Smooth muscle cell (in vitro differentiated cells): Measurements from ENCODE around the gene SH2D2A. TPM values are rescaled to one million over a fixed set of nuclear protein-coding genes. Genes with fewer than 3 reads are reported as not detected.

ENCODE experiments used
- DNase-seq: peaks from one replicate; lab custom pipeline; 2025; ENCODE audit not compliant: unreplicated experiment; lab: John Stamatoyannopoulos, UW
- H2AFZ ChIP-seq: fragments of 200-600 bp; sonication (generic); 2 replicates; pipeline ENCODE4 v1.6.0; 2016; ENCODE audit warnings: antibody characterized with exemption, low read depth, mild to moderate bottlenecking
- H3F3A ChIP-seq: fragments of 200-600 bp; sonication (generic); 2 replicates; pipeline ENCODE4 v1.6.0; 2017; ENCODE audit warnings: antibody characterized with exemption, low read depth
- H3K27ac ChIP-seq: fragments of 200-600 bp; sonication (generic); 2 replicates; pipeline ENCODE4 v1.5.1; 2016; ENCODE audit warnings: low read depth, mild to moderate bottlenecking
- H3K27me3 ChIP-seq: fragments of 200-600 bp; sonication (generic); 2 replicates; pipeline ENCODE4 v1.6.1; 2016; ENCODE audit warnings: low read depth, mild to moderate bottlenecking
- H3K36me3 ChIP-seq: fragments of 200-600 bp; sonication (generic); 2 replicates; pipeline ENCODE4 v1.5.1; 2016; ENCODE audit warnings: low read depth
- H3K4me1 ChIP-seq: fragments of 200-600 bp; sonication (generic); 2 replicates; pipeline ENCODE4 v1.5.1; 2016; ENCODE audit warnings: low read depth
- H3K4me2 ChIP-seq: fragments of 200-600 bp; sonication (generic); 2 replicates; pipeline ENCODE4 v1.6.0; 2016; ENCODE audit warnings: mild to moderate bottlenecking
- H3K4me3 ChIP-seq: fragments of 200-600 bp; sonication (generic); 2 replicates; pipeline ENCODE4 v1.5.1; 2016; ENCODE audit warnings: mild to moderate bottlenecking
- H3K79me2 ChIP-seq: fragments of 200-600 bp; sonication (generic); 2 replicates; pipeline ENCODE4 v1.6.0; 2016; ENCODE audit warnings: low read depth, mild to moderate bottlenecking
- H3K9ac ChIP-seq: fragments of 200-600 bp; sonication (generic); 2 replicates; pipeline ENCODE4 v1.6.0; 2016; ENCODE audit warnings: low read depth
- H3K9me3 ChIP-seq: fragments of 200-600 bp; sonication (generic); replicated peaks from 2 replicates; pipeline ENCODE4 v1.5.1; 2016; ENCODE audit warnings: low read depth
- H4K20me1 ChIP-seq: fragments of 200-600 bp; sonication (generic); 2 replicates; pipeline ENCODE4 v1.6.0; 2016; ENCODE audit warnings: low read depth
- WGBS: methylation state at CpG from one replicate; pipeline ENCODE4 v1.1.7; 2016; ENCODE audit warnings: low lambda C conversion rate; 5-methylcytosine and 5-hydroxymethylcytosine counted together
- polyA plus RNA-seq: library from polyadenylated mRNA; unstranded; fragments of >200 nt; fragmentation: Nextera tagmentation; extraction: Ambion mirVana; gene quantifications from 2 replicates; pipeline ENCODE4 v1.2.1, GENCODE V29; 2016
- total RNA-seq: library from RNA; depleted of rRNA; stranded (reverse); fragments of >200 nt; gene quantifications from 2 replicates; pipeline ENCODE4 v1.2.3, GENCODE V29; 2014
- TF ChIP-seq, protein P1 (sequence below): fragments of 200-600 bp; sonication (generic); IDR thresholded peaks from 2 replicates; pipeline ENCODE4 v1.5.1; 2017; ENCODE audit warnings: borderline replicate concordance, mild to moderate bottlenecking, antibody characterized with exemption; ENCODE audit not compliant: insufficient read depth, poor library complexity, severe bottlenecking

SH2D2A gene
- total and polyA plus RNA-seq, 2 experiments from 2014 or later: 14.4 to 36.9 TPM

DNA sequence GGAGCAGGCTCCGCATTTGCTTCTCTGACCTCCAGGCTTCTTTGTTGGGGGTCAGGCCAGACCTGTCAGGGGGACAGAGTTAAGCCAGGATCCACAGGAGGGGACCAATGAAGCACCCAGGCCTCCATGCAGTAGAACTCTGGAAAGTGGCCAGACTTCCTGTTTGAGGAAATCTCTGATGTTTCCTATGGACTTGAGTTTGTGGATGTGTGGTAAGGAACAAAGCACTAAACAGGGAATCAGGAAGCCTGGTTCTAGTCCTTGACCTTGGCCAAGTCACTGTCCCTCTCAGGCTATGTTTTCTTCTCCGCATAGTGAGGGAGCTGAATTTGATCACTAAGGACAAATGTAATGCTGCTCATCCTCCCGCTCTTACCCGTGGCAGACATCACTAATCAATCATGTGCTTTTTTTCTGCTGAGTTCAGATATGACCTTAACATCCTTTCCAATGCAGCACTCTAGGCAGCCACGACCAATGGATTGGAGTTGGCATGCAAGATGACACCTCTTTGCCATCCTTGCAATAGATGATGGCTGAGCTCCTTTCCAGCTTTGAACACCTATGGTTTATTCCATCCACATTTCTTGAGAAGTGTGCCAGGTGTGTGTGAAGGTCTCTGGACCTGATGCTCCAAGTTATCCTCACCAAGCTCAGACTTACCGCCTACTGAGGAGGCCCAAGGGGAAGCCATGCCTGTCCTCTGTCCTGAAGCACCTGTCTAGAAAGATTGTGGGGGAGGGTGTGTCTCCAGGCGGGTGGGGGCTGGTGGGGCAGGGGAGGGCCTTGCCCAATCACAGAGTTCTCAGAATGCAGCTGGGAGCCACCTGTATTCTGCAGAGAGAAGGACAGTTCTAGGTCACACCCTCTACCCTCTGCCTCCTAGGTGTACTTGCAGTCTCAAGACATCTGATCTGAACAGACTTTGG is 9.9 kb downstream of the SH2D2A start:
- Histone ChIP-seq H2AFZ (no peak overlapping the region), H3F3A (peaks cover 22% of the 10 kb centered on the region), H3K27me3 (no peaks in the 10 kb centered on the region), H3K9ac (no peak overlapping the region), H4K20me1 (no peaks in the 10 kb centered on the region), H3K27ac (peak overlapping the region; percentile 35), H3K79me2 (no peaks in the 10 kb centered on the region), H3K4me1 (peaks cover 14% of the 10 kb centered on the region), H3K36me3 (no peaks in the 10 kb centered on the region), H3K4me2 (no peak overlapping the region), H3K4me3 (no peak overlapping the region), H3K9me3 (no peaks in the 10 kb centered on the region)
- no peak for DNase-seq
- TF ChIP-seq, protein P1, sequence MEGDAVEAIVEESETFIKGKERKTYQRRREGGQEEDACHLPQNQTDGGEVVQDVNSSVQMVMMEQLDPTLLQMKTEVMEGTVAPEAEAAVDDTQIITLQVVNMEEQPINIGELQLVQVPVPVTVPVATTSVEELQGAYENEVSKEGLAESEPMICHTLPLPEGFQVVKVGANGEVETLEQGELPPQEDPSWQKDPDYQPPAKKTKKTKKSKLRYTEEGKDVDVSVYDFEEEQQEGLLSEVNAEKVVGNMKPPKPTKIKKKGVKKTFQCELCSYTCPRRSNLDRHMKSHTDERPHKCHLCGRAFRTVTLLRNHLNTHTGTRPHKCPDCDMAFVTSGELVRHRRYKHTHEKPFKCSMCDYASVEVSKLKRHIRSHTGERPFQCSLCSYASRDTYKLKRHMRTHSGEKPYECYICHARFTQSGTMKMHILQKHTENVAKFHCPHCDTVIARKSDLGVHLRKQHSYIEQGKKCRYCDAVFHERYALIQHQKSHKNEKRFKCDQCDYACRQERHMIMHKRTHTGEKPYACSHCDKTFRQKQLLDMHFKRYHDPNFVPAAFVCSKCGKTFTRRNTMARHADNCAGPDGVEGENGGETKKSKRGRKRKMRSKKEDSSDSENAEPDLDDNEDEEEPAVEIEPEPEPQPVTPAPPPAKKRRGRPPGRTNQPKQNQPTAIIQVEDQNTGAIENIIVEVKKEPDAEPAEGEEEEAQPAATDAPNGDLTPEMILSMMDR: no peak
- 90% methylated on average over 7 of the region's 7 CpGs for WGBS

DNA sequence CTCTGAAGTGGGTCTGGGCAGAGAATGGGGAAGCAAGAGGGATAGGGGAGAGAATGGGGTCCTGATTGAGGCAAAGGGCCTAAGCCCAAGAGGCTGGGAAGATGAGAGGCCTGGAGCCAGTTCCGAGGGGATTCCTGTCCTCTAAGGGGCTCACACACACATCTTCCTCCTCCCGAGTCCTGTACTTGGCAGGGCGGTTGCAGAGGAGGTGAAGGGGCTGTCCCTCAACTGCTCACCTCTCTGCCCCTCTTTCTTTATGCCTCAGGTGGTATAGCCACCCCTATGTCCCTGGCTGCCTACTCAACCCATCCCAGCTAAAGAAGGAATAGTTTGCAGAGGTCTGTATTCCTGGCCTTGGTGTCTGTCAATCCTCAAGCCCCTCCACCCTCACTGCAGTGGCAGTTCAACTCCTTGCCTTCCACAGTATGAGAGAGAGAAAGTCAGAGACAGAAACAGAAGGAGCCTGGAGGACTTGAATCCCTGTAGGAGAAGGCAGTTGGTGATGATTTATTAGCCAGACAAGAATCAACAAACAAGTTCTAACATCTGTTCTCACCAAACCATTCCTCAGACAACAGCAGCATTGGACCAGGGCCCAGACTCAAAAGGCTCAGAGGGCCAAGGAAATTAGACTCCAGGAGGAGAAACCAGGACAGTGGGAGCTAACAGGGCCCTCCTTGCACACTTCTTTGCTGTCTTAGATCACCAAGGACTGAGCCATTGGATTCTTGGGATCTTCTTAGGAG is 10.7 kb downstream of the SH2D2A start:
- Histone ChIP-seq H3K4me3 (no peak overlapping the region), H3K4me2 (no peak overlapping the region), H4K20me1 (no peaks in the 10 kb centered on the region), H3K27me3 (no peaks in the 10 kb centered on the region), H3K79me2 (no peaks in the 10 kb centered on the region), H2AFZ (no peak overlapping the region), H3K36me3 (no peaks in the 10 kb centered on the region), H3K9me3 (no peaks in the 10 kb centered on the region), H3K9ac (no peak overlapping the region), H3K27ac (peak overlapping the region; percentile 35), H3K4me1 (peaks cover 14% of the 10 kb centered on the region), H3F3A (peaks cover 22% of the 10 kb centered on the region)
- WGBS: 100% methylated on average over 3 of the region's 3 CpGs
- TF ChIP-seq, protein P1: no peak
- DNase-seq: no peak

DNA sequence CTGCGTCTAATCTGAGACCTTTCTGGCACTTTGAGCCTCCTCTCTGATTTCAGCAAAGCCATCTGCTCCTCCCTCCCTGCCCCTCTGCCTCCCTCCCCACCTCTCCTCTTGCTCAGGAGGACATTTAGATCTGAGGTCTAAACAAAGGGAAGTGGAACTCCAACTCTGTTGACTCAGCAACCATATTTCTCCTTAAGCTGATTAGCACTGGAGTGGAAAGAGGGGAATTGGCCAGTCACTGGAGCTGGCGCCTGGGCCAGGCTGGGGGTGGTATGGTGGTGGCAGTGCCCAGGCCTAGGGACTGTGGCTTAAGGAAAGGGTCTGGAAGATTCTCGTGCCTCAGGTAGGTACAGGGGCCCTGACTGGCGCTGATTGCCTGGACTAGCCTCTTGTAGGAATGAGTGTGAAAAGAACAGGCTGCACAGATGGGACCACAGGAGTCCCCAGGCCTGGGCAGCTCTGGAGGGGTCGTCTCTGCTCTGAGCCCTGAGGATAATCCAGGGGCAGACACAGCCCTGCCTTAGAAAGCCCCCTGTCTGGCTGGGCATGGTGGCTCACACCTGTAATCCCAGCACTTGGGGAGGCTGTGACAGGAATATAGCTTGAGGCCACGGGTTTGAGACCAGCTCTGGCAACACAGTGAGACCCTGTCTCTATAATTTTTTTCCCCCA is 11.9 kb downstream of the SH2D2A start:
- H3K79me2 ChIP-seq: no peaks in the 10 kb centered on the region
- no peaks in the 10 kb centered on the region for H3K9me3 ChIP-seq
- peaks cover 14% of the 10 kb centered on the region for H3K4me1 ChIP-seq
- 63% methylated on average over 6 of the region's 6 CpGs for WGBS
- H3K36me3 ChIP-seq: no peaks in the 10 kb centered on the region
- no peak overlapping the region for H2AFZ ChIP-seq
- H3F3A ChIP-seq: peaks cover 31% of the 10 kb centered on the region
- H3K4me2 ChIP-seq: peak overlapping the region; percentile 6
- no peak overlapping the region for H3K9ac ChIP-seq
- TF ChIP-seq, protein P1: no peak
- peak overlapping the region; percentile 42 for H3K27ac ChIP-seq
- DNase-seq: no peak
- H4K20me1 ChIP-seq: peaks cover 8% of the 10 kb centered on the region
- no peak overlapping the region for H3K4me3 ChIP-seq
- no peaks in the 10 kb centered on the region for H3K27me3 ChIP-seq
